H1 (cell line): ENCODE data around the gene VPREB1. TPM values are rescaled to one million over a fixed set of nuclear protein-coding genes. Genes with fewer than 3 reads are reported as not detected.

Experiments
- CTCF ChIA-PET: fragments of 300-600 bp; sonication (Branson Sonifier 250); formaldehyde crosslinking; loops from one replicate; lab custom pipeline; 2021; ENCODE audit not compliant: partially characterized antibody; lab: Charles Lee
- POLR2A ChIA-PET: fragments of 300-600 bp; sonication (Branson Sonifier 250); formaldehyde crosslinking; loops from one replicate; lab custom pipeline; 2021; ENCODE audit warnings: inconsistent platforms; ENCODE audit not compliant: partially characterized antibody; lab: Charles Lee
- DNase-seq, 2 experiments: peaks; one replicate each; pipeline versions ENCODE4 v3.0.0 to v3.0.0-alpha.2; 2010 to 2022; ENCODE audit warnings: low spot score in 2 of 2, low read depth in 1 of 2, mixed read lengths in 1 of 2
- FAIRE-seq: peaks from 2 replicates; lab custom pipeline; 2011; peaks lifted over from hg19 to GRCh38; lab: Jason Lieb, UNC
- H2AFZ ChIP-seq: 2 replicates; pipeline ENCODE4 v1.8.1; 2012; ENCODE audit warnings: low read length, inconsistent platforms
- H2AK5ac ChIP-seq: 2 replicates; pipeline ENCODE4 v1.6.1; 2013; ENCODE audit warnings: low read depth, low read length
- H2BK120ac ChIP-seq: replicated peaks from 2 replicates; pipeline ENCODE3; 2013; ENCODE audit warnings: low read depth, low read length, inconsistent platforms
- H2BK12ac ChIP-seq: 2 replicates; pipeline ENCODE4 v1.6.1; 2013; ENCODE audit warnings: low read depth, low read length
- H2BK15ac ChIP-seq: 2 replicates; pipeline ENCODE4 v1.6.1; 2013; ENCODE audit warnings: low read length
- H2BK20ac ChIP-seq: 2 replicates; pipeline ENCODE4 v1.6.1; 2013; ENCODE audit warnings: low read length
- H2BK5ac ChIP-seq: 2 replicates; pipeline ENCODE4 v1.6.1; 2013; ENCODE audit warnings: low read depth, low read length
- H3K14ac ChIP-seq: 2 replicates; pipeline ENCODE4 v1.6.1; 2013; ENCODE audit warnings: inconsistent platforms; ENCODE audit not compliant: insufficient read length
- H3K18ac ChIP-seq: 2 replicates; pipeline ENCODE4 v1.6.1; 2013; ENCODE audit warnings: low read length; ENCODE audit errors: extremely low read depth
- H3K23ac ChIP-seq: 2 replicates; pipeline ENCODE4 v1.6.1; 2013; ENCODE audit warnings: inconsistent platforms; ENCODE audit not compliant: insufficient read length
- H3K23me2 ChIP-seq: 2 replicates; pipeline ENCODE4 v1.6.1; 2013; ENCODE audit warnings: low read depth, low read length
- H3K27ac ChIP-seq: 2 replicates; pipeline ENCODE4 v1.6.1; 2011; ENCODE audit warnings: low read depth, low read length, inconsistent platforms
- H3K27me3 ChIP-seq, 4 experiments: replicated peaks in 1 of 4; 1 replicate in 1 of 4; 2 replicates in 3 of 4; pipeline versions ENCODE4 v1.6.1 to v1.8.1; 2011 to 2013; ENCODE audit warnings: low read length in 3 of 4, mild to moderate bottlenecking in 3 of 4, inconsistent platforms in 2 of 4, mixed read lengths in 2 of 4, moderate library complexity in 1 of 4; ENCODE audit not compliant: control insufficient read depth in 3 of 4, insufficient read depth in 3 of 4; ENCODE audit errors: extremely low read depth in 1 of 4
- H3K36me3 ChIP-seq, 4 experiments: 2 replicates each; pipeline versions ENCODE4 v1.6.1 to v1.8.1; 2011 to 2013; ENCODE audit warnings: mild to moderate bottlenecking in 4 of 4, low read length in 3 of 4, moderate library complexity in 2 of 4, control low read depth in 1 of 4, inconsistent platforms in 1 of 4; ENCODE audit not compliant: insufficient read depth in 4 of 4, control insufficient read depth in 2 of 4
- H3K4ac ChIP-seq: replicated peaks from 2 replicates; pipeline ENCODE3; 2013; ENCODE audit warnings: low read length, low read depth, mixed read lengths, inconsistent platforms; ENCODE audit not compliant: insufficient read length
- H3K4me1 ChIP-seq, 4 experiments: replicated peaks in 1 of 4; 1 replicate in 1 of 4; 2 replicates in 3 of 4; pipeline versions ENCODE4 v1.6.1 to v1.8.1; 2011 to 2013; ENCODE audit warnings: low read length in 3 of 4, inconsistent platforms in 2 of 4, mixed read lengths in 1 of 4; ENCODE audit not compliant: insufficient read depth in 4 of 4, control insufficient read depth in 3 of 4
- H3K4me2 ChIP-seq, 2 experiments: 2 replicates each; pipeline versions ENCODE4 v1.6.1 to v1.8.1; 2011 to 2013; ENCODE audit warnings: low read depth in 2 of 2, low read length in 2 of 2, control low read depth in 1 of 2, inconsistent platforms in 1 of 2, mild to moderate bottlenecking in 1 of 2; ENCODE audit not compliant: insufficient read depth in 1 of 2
- H3K4me3 ChIP-seq, 4 experiments: fragments of 200-600, 300-600 bp in 1 of 4; sonication (generic), shearing (Covaris generic), sonication (Bioruptor Twin) in 1 of 4; 2 replicates each; pipeline versions ENCODE4 v1.5.1 to v1.8.1; 2011 to 2016; ENCODE audit warnings: low read length in 4 of 4, low read depth in 3 of 4, control low read depth in 2 of 4, inconsistent platforms in 2 of 4, mild to moderate bottlenecking in 2 of 4, mixed read lengths in 1 of 4, moderate library complexity in 1 of 4; ENCODE audit not compliant: insufficient read depth in 2 of 4; ENCODE audit errors: extremely low read depth in 1 of 4
- H3K56ac ChIP-seq: replicated peaks from 2 replicates; pipeline ENCODE3; 2013; ENCODE audit warnings: low read depth, mild to moderate bottlenecking, mixed read lengths, low read length, inconsistent platforms; ENCODE audit not compliant: insufficient read length
- H3K79me1 ChIP-seq: 2 replicates; pipeline ENCODE4 v1.6.1; 2013; ENCODE audit warnings: low read depth, low read length, control low read depth
- H3K79me2 ChIP-seq, 2 experiments: 2 replicates each; pipeline versions ENCODE4 v1.6.1 to v1.8.1; 2012 to 2013; ENCODE audit warnings: low read length in 2 of 2, mild to moderate bottlenecking in 2 of 2, inconsistent platforms in 1 of 2; ENCODE audit not compliant: insufficient read depth in 2 of 2, control insufficient read depth in 1 of 2
- H3K9ac ChIP-seq, 4 experiments: replicated peaks in 1 of 4; 1 replicate in 1 of 4; 2 replicates in 3 of 4; pipeline versions ENCODE4 v1.6.1 to v1.8.1; 2011 to 2013; ENCODE audit warnings: low read depth in 3 of 4, low read length in 3 of 4, control low read depth in 2 of 4, mild to moderate bottlenecking in 2 of 4, moderate library complexity in 2 of 4, inconsistent platforms in 1 of 4; ENCODE audit errors: extremely low read depth in 1 of 4
- H3K9me3 ChIP-seq, 2 experiments: 2 replicates each; pipeline versions ENCODE4 v1.6.1 to v1.8.1; 2012 to 2013; ENCODE audit warnings: mild to moderate bottlenecking in 2 of 2, moderate library complexity in 2 of 2, control low read depth in 1 of 2, inconsistent platforms in 1 of 2, low read depth in 1 of 2, low read length in 1 of 2, mixed read lengths in 1 of 2; ENCODE audit not compliant: insufficient read depth in 2 of 2
- H4K20me1 ChIP-seq, 2 experiments: replicated peaks in 1 of 2; 2 replicates each; pipeline versions ENCODE3 to v1.8.1; 2011 to 2013; ENCODE audit warnings: inconsistent platforms in 2 of 2, low read length in 2 of 2, mild to moderate bottlenecking in 1 of 2; ENCODE audit not compliant: insufficient read depth in 2 of 2, control insufficient read depth in 1 of 2
- H4K5ac ChIP-seq: 2 replicates; pipeline ENCODE4 v1.6.1; 2013; ENCODE audit warnings: low read length, low read depth, mixed read lengths, inconsistent platforms; ENCODE audit not compliant: insufficient read length
- H4K8ac ChIP-seq: 2 replicates; pipeline ENCODE4 v1.8.0; 2013; ENCODE audit warnings: mild to moderate bottlenecking, moderate library complexity, low read length, inconsistent platforms; ENCODE audit not compliant: insufficient read depth; ENCODE audit errors: extremely low read depth
- H4K91ac ChIP-seq: replicated peaks from 2 replicates; pipeline ENCODE3; 2013; ENCODE audit warnings: low read length, mixed read lengths, inconsistent platforms; ENCODE audit not compliant: insufficient read length
- SAP30 ChIP-seq: fragments of 300-600 bp; sonication (generic); IDR thresholded peaks from 2 replicates; pipeline ENCODE4 v1.7.1; 2012; ENCODE audit warnings: low read length, moderate library complexity, mild to moderate bottlenecking, inconsistent platforms; ENCODE audit not compliant: insufficient read depth, insufficient replicate concordance
- SUZ12 ChIP-seq: fragments of 200-600 bp; sonication (generic); IDR thresholded peaks from 2 replicates; pipeline ENCODE4 v1.6.1; 2012; ENCODE audit warnings: mild to moderate bottlenecking, inconsistent platforms, low read length, moderate library complexity, mixed read lengths
- WGBS, 2 experiments: shearing (Covaris generic) in 1 of 2; methylation state at CpG; one replicate each; pipeline versions ENCODE4 v1.1.6 to v1.1.7; 2013 to 2015; ENCODE audit warnings: low lambda C conversion rate in 2 of 2, mixed read lengths in 2 of 2, inconsistent platforms in 1 of 2, low coverage in 1 of 2, missing lambda C conversion rate in 1 of 2; ENCODE audit not compliant: insufficient replicate concordance in 2 of 2, insufficient coverage in 1 of 2, insufficient read length in 1 of 2; ENCODE audit errors: extremely low coverage in 1 of 2, missing lambda C conversion rate in 1 of 2; 5-methylcytosine and 5-hydroxymethylcytosine counted together
- polyA plus RNA-seq, 7 experiments: library from polyadenylated mRNA; depleted of rRNA in 3 of 7; stranded (reverse) in 5 of 7; unstranded in 2 of 7; fragments of >200 nt in 5 of 7; fragments of 200-250 nt in 2 of 7; gene quantifications; 1 replicate in 5 of 7; 2 replicates in 1 of 7; 4 replicates in 1 of 7; pipeline versions ENCODE4 v1.2.1 to v1.2.3, GENCODE V29; 2011 to 2013; ENCODE audit warnings: missing spikeins in 2 of 7, mixed read lengths in 2 of 7
- total RNA-seq: library from RNA; stranded (reverse); fragmentation: NEBNext Ultra II Directional; extraction: Animal tissue kit (Norgen Biotek cat#: 25700); gene quantifications from 2 replicates; pipeline ENCODE4 v1.2.1, GENCODE V29; 2021

Gene VPREB1
- total and polyA plus RNA-seq, 2 of the 8 experiments (the other 6 are each of a cell fraction or from before 2014, with no cell fraction given) = not detected

- Histone ChIP-seq H3K23me2 (no peaks in the 10 kb centered on the region), H2BK120ac (no peak overlapping the region), H4K20me1 (peaks cover 5 to 21% of the 10 kb centered on the region in 2 experiments), H4K5ac (no peak overlapping the region), H3K4me1 (no peaks in the 10 kb centered on the region), H2BK12ac (no peak overlapping the region), H3K23ac (no peak overlapping the region), H2BK20ac (no peak overlapping the region), H3K4ac (no peak overlapping the region), H3K27me3 (peaks cover 79 to 96% (median 89%) of the 10 kb centered on the region in 4 experiments), H3K4me2 (no peak overlapping the region), H2BK15ac (no peak overlapping the region), H2AFZ (no peak overlapping the region), H3K56ac (no peak overlapping the region), H4K91ac (no peak overlapping the region), H3K9me3 (no peaks in the 10 kb centered on the region), H3K14ac (no peak overlapping the region), H3K79me1 (no peaks in the 10 kb centered on the region), H4K8ac (no peak overlapping the region), H3K18ac (no peak overlapping the region), H3K27ac (no peak overlapping the region), H2BK5ac (no peak overlapping the region), H2AK5ac (no peak overlapping the region), H3K9ac (no peak overlapping the region), H3K4me3 (no peak overlapping the region), H3K79me2 (no peaks in the 10 kb centered on the region), H3K36me3 (no peaks in the 10 kb centered on the region)
- TF ChIP-seq SUZ12 = peak; percentile 50; the same call in 1 of the 2 replicates
- TF ChIP-seq SAP30 = no peak
- WGBS, 2 experiments = 60% methylated on average over 5 of the region's 5 CpGs; no CpG with 5 or more reads in 1 of the 2 experiments
- DNase-seq (no peak), FAIRE-seq (no peak)
- ChIA-PET CTCF (interaction anchor here (0.8 to 4.2 kb wide), 4 partner anchors 9 to 20 kb away, joined by 3 to 21 read pairs (median 10); no protein-coding TSS in a partner anchor), POLR2A (no interaction called here)
Observed at GRCh38 chr22:22215659-22216449, 28.7 kb upstream of the VPREB1 start.
